22Rv1 (cell line): ENCODE data around the gene BCL11A.
"Not testable (repeated sequence)": the region's sequence is repeated elsewhere in the genome, so short reads cannot be mapped to it uniquely, and the experiment has no call there.

Experiments used
- H3K27ac ChIP-seq: fragments of 450-650 bp; 2 replicates; pipeline ENCODE4 v1.5.1; 2017
- ZFX ChIP-seq: fragments of 450-650 bp; IDR thresholded peaks from 2 replicates; pipeline ENCODE4 v1.6.1; 2017; ENCODE audit warnings: antibody characterized with exemption, borderline replicate concordance
- TF ChIP-seq, protein P1 (sequence below): fragments of 450-650 bp; IDR thresholded peaks from 2 replicates; pipeline ENCODE4 v1.5.1; 2017; ENCODE audit warnings: mild to moderate bottlenecking

BCL11A gene

DNA sequence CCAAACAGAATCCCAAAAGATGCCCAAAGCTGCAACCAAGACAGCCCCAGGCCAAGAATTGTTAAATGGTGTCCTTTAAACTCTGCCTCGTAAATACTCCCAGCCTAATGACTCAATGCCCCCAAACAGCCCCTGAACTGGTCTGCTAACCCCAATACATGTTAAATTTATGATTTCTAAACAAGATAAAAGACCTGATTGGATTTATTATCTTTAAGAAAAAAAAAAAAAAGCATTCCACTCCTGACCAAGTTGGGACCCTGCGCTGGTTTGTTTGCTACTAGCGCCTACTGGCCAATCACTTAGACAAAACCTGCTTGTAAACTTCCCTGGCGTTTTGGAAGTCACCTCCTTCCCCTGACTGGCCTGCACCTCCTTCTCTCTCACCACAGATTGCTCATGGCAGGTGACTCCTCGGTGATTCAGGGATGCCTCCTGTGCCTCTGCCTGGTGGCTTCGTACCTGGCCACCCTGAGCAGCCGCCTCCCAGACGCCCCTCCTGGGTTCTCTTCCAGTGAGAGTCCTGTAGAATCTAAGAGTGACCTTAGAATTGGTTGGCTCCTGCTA lies 121.3 kb downstream of the BCL11A start:
- TF ChIP-seq ZFX, result no peak
- TF ChIP-seq, protein P1, sequence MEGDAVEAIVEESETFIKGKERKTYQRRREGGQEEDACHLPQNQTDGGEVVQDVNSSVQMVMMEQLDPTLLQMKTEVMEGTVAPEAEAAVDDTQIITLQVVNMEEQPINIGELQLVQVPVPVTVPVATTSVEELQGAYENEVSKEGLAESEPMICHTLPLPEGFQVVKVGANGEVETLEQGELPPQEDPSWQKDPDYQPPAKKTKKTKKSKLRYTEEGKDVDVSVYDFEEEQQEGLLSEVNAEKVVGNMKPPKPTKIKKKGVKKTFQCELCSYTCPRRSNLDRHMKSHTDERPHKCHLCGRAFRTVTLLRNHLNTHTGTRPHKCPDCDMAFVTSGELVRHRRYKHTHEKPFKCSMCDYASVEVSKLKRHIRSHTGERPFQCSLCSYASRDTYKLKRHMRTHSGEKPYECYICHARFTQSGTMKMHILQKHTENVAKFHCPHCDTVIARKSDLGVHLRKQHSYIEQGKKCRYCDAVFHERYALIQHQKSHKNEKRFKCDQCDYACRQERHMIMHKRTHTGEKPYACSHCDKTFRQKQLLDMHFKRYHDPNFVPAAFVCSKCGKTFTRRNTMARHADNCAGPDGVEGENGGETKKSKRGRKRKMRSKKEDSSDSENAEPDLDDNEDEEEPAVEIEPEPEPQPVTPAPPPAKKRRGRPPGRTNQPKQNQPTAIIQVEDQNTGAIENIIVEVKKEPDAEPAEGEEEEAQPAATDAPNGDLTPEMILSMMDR, result no peak
- no peak overlapping the region for H3K27ac ChIP-seq

DNA sequence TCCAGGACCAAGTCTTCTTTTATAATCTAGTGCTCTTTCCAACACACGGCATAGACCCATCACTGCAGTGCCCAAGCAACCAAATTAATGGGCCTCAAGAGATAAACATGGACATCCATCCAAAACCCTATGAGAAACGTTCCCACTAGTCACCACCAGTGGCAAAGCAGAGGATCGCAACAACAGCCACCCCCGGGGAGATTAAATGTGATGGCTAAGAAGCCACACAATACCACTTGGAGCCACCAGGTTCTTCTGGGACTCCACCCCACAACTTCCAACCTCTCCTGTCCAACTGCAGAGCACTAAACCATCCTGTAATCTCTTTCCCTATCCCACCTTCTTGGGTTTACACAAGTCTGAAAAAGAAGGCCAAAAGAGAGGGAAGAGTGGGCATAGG lies 123.8 kb downstream of the BCL11A start:
- TF ChIP-seq ZFX, result no peak
- TF ChIP-seq, protein P1, result no peak
- no peak overlapping the region for H3K27ac ChIP-seq

DNA sequence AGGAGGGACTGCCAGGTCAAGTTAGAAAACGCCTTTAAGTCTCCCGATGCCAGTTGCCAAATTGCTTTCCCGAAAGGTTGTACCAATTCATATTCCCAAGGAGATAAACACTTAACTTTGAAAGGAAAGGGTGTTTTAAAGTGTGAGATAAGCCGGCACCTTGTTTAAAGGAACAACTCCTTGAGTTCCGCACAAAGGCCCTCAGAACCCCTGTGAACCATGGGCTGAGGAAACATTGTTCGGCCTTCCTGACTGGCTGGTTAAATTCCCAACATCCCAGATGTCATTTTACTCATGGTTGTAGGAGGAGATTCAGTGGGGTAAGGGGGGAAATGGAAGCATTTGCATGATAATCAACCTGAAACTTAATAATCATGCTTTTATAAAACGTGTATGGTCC lies 126.6 kb downstream of the BCL11A start:
- TF ChIP-seq, protein P1, result no peak
- no peak for TF ChIP-seq ZFX
- H3K27ac ChIP-seq, result no peak overlapping the region

DNA sequence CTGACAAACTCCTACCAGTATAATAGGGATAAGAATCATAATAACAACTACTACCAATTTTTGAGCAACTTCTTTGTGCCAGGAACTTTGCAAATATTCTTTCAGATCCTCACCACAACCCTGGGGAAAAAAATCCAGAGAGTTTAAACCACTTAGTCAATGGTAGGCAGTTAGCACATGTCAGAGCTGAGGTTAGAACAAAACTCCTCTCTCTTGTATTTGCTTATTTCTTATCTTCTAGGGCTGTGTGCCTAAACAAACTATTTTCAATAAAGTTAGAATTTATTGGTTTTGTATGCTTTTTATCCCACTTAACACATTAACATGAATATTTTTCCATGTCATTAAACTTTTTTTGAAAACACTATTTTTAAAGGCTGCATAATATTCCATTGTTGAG lies 127.1 kb downstream of the BCL11A start:
- TF ChIP-seq ZFX, result no peak
- TF ChIP-seq, protein P1, result no peak

DNA sequence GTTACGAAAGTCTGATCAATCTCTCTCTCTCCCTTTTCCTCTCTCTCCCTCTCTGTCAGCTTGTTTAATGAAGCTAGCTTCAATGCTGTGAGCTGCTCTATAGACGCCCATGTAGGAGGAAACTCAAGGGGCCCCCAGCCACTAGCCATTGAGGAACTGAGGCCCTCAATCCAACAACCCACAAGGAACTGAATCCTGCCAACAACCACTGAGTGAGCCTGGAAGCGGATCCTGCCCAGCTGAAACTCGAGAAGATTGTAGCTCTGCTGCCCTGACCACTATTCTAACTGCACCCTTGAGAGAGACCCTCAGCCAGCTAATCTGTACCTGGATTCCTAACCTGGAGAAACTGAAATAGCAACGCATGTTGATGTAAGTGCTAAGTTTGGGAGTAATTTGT lies 129.2 kb downstream of the BCL11A start:
- TF ChIP-seq ZFX, result no peak
- TF ChIP-seq, protein P1, result no peak
- no peak overlapping the region for H3K27ac ChIP-seq

More for the DNA sequence above, 127.1 kb downstream of the BCL11A start:
- H3K27ac ChIP-seq, result no peak overlapping the region

DNA sequence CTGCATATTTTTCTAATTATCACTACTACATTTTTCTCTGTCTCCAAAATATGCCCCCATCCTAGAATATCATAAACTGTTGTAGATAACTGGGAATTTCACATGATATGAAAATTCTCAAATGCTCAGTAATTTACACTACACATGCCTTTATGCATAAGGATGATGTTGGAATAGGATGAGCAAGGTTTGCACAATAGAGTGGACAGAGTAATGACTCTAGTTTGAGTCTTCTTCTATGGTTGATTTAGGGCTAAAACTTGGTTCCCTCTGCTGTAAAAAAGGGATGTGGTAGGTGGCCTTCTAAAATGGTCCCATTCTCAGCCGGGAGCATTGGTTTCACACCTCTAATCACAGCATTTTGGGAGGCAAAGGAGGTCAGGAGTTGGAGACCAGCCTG lies 129.9 kb downstream of the BCL11A start:
- no peak overlapping the region for H3K27ac ChIP-seq
- TF ChIP-seq ZFX, result no peak
- TF ChIP-seq, protein P1, result no peak

DNA sequence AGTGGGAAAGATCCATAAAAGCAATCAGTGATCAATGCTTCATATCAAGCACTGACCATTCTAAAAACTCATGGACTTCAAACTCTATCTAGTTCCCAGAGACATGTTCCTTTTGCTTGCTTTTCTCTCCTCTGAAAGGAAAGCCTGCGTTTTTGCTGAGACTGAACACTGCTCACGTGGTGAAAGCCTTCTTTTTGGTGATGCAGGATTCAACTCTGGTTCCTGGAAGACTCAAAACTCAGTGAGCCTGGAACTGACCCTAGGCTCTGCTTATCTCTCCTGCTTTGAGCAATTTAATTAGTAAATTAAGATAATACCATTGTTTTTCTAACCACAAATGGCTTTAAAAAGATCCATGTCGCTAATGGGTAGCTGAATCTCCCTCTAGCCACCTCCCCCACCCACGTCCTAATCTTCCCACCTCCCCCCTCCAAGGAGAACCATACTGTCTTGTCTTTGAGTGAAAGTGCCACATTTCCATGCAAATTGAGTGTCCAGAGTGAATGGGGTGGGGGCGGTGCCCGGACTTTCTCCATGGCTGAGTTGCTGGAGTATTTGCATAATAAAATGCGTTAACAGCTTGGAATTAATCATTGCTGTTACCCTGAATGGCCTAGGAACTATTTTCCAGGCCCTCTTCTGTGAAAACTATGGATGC lies 130.5 kb downstream of the BCL11A start:
- no peak overlapping the region for H3K27ac ChIP-seq
- TF ChIP-seq, protein P1, result no peak
- no peak for TF ChIP-seq ZFX

DNA sequence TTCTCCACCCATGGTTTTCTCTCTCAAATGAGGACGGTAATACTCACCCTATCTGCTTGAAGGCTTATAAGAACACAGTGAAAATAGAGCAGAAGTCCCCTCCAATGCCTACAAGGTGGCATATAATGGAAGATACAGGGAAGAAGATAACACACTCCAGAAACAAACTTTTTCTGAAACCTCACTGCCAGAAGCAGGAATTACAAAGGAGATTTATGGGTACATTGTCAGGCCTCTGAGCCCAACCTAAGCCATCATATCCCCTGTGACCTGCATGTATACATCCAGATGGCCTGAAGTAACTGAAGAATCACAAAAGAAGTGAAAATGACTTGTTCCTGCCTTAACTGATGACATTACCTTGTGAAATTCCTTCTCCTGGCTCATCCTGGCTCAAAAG lies 136.2 kb downstream of the BCL11A start:
- H3K27ac ChIP-seq, result not testable (repeated sequence)
